Hematopoietic multipotent progenitor cell treated with erythropoietin and hydrocortisone succinate and interleukin-3 and kit ligand, for 8 days (in vitro differentiated cells): ENCODE results near the gene ASCC1.
"Not testable (repeated sequence)": the region's sequence is repeated elsewhere in the genome, so short reads cannot be mapped to it uniquely, and the experiment has no call there.

Experiments used
- DNase-seq: peaks from one replicate; pipeline ENCODE4 v3.0.0-alpha.2; 2015

The ASCC1 gene

GRCh38 chr10:72167118-72167517 lies 49.0 kb downstream of the ASCC1 start:
- DNase-seq = no peak

DNA sequence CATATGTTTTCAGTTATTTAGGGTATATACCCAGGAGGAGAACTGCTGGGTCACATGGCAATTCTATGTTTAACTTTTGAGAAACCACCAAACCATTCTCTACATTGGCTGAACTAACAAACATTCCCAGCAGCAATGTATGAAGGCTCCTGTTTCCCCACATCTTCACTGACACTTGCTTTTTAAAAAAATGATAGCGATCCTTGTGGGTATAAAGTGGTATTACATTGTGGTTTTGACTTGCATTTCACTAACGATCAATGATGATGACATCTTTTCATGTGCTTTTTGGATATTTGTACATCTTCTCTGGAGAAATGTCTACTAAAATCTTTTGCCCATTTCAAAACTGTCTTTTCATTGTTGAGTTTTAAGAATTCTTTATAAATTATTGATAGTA lies 51.5 kb downstream of the ASCC1 start:
- peak; percentile 50 for DNase-seq

GRCh38 chr10:72162978-72163377 lies 53.1 kb downstream of the ASCC1 start:
- peak; percentile 24 for DNase-seq

DNA sequence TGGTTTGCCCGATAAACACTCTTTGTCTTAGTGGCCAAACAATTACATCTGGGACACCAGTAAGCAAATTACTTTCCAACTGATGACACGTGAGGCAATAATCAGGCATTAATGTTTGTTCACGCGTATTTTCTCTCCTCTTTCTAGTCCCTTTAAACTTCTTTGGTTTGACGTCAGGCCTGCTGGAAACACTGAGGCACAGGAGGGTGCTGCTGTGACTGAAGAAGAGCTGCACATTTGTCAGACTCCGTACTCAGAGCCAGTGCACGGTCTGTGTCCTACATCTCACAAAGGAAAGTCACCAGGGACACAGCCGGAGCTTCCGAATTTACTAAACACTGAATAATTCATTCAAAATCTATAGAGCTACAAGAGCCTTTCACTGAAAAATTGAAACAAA lies 57.9 kb downstream of the ASCC1 start:
- no peak for DNase-seq

- no peak for DNase-seq
Observed at GRCh38 chr10:72156223-72156622, 59.9 kb downstream of the ASCC1 start.

DNA sequence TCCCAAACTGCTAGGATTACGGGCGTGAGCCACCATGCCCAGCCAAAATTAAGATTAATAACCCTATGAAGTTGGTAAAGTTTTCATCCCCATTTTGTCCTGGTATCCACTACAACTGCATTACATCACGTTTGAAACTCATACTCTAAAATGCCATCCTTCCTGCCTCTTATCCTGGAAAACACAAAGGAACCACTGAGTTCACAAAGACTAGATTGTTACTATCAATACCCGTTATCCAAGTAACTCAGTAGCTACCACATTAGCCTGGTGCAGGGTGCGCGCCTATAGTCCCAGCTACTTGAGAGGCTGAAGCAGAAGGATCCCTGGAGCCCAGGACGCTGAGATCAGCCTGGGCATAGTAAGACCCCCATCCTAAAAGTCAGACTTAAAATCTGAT lies 63.8 kb downstream of the ASCC1 start:
- DNase-seq = no peak

GRCh38 chr10:72150746-72151478 lies 65.2 kb downstream of the ASCC1 start:
- not testable (repeated sequence) for DNase-seq

- not testable (repeated sequence) for DNase-seq
Observed at GRCh38 chr10:72147324-72147584, 68.8 kb downstream of the ASCC1 start.

DNA sequence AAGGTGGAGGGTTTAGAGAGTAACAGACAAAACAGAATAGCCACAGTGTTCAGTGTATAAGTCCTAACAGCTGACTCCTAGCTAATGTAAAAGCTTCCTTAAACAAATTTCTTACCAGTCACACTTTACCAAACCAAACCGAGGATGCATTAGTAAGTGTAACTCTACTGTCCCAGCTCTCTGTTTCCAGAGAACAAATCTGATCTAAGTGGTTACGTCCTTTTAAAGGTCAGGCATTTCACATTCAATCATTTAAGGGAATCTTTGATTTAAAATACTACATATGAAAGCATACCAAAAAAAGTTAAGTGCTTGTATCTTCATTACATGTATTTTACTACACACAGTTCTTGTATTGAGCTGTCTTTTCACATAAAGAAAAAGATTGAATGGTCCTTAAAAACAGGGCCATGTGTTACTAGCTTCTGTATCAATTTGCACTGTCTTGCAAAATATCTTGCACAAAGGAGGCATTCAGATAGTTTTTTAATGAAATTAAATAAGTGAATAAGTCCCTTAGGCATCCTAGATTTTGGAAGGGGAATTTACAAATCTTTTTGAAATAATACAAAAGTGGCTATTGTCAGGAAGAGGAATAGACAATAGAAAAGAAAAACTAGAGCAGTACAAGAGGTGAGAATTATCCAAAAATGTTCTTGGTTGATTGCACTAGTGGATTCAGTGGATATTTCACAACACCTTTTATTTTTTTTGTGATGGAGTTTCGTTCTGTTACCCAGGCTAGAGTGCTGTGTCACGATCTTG lies 69.3 kb downstream of the ASCC1 start:
- no peak for DNase-seq

GRCh38 chr10:72146071-72146470 lies 70.0 kb downstream of the ASCC1 start:
- DNase-seq = no peak

DNA sequence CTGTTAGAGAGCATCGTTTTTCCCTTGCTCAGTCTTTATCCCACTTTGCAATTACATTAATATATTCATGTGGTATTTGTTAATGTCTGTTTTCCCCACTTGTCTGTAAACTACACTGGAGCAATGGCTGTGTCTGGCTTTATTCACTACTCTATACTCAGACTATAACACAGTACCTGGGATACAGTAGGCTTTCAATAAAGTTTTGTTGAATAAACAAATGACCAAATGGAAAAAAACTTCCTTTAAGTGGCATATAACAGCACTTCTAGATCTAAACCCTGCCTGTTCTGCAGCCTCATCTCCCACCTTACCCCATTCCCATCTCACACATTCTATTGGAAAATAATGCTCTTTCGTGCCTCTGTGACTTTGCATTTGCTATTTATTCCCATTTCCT lies 70.4 kb downstream of the ASCC1 start:
- DNase-seq = no peak

- DNase-seq = no peak
Observed at GRCh38 chr10:72140850-72141249, 75.2 kb downstream of the ASCC1 start.

DNA sequence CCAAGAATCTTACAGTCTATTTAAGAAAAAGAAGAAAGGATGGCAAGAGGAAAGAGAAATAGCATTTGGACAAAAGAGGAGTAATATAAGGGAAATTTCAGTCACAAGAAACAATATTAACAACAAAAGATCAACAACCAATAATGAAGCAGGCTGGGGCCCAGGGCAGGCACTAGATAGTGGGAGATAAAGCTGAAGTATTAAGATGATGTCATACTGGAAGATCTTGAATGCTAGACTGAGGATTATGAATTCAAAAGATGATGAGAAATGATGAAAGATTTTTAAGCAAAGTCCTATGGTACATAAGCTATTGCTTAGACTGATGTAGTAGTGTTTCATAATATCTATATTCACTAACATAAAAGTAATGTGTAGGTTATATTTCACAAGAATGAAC lies 75.9 kb downstream of the ASCC1 start:
- no peak for DNase-seq

DNA sequence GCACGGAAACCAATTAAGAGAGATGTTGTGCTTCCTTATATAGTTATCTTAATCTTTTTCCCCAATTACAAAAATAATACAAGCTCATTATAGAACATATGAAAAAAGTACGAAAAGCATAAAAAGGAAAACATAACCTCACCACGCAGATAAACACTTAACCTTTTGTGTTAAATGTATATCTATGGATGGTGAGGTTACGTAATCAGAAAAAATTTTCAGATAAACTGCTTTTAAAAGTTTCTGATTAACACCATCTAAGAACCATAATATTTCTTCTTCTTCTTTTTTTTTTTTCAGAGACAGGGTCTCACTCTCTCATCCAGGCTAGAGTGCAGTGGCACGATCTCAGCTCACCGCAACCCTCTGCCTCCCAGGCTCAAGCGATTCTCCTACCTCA lies 78.5 kb downstream of the ASCC1 start:
- no peak for DNase-seq

DNA sequence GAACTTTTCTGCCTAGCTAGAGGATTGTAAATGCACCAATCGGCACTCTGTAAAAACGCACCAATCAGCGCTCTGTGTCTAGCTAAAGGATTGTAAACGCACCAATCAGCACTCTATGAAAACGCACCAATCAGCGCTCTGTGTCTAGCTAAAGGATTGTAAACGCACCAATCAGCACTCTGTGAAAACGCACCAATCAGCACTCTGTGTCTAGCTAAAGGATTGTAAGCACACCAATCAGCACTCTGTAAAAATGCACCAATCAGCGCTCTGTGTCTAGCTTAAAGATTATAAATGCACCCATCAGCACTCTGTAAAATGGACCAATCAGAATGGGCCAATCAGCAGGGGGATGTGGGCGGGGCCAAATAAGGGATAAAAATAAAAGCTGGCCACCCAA lies 79.9 kb downstream of the ASCC1 start:
- DNase-seq = not testable (repeated sequence)

- DNase-seq = no peak
Observed at GRCh38 chr10:72134785-72135767, 81.0 kb downstream of the ASCC1 start.

GRCh38 chr10:72133517-72133916 lies 82.6 kb downstream of the ASCC1 start:
- DNase-seq = no peak

DNA sequence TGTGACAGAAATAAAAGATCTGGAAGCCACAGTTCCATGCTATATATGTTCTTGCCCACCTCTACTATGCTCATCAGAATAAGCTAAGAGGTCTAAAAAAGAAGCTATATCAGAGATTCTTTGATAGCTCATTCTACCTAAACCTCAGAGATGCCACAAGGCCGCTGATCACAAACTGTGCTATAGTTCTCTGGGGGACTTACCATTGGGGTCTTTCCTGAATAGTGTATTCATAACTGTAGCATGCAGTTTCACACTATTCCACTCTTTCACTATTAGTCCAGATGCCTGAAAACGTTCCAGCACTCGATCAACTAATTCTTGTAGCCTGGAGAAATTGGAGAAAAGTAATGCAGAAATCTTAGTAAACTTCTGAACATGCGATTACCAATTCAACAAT lies 83.2 kb downstream of the ASCC1 start:
- DNase-seq = no peak

DNA sequence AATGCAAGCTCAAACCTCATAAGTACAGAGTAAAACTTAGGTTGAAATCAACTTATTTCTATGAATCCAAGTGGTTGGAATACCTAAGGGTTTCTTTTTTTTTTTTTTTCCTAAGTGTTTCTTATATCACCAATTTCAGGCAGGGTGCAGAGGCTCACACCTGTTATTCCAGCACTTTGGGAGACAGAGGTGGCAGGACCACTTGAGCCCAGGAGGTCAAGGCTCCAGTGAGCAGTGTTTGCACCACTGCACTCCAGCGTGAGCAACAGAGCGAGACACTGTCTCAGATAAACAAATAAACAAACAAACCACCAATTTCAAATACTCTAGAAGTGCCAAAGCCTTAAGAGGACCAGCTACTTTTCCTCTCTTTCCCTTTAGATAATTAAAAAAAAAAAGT lies 88.5 kb downstream of the ASCC1 start:
- no peak for DNase-seq

DNA sequence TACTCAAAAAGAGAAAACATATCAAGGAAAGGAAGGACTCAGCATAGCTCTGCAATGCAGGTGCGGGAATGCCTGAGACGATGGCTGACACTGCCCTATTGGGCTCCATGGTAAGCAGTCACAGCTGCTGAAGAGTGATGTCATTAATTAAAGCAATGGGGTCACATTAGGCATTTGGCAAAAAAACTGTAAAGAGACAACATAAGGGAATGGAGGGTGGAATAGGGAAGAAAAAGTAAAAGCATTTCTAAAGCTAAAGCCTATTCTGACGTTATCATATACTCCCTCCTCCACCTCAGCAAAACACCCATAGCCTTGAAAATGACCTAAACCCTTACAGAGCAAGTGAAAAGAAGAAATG lies 89.2 kb downstream of the ASCC1 start:
- DNase-seq = no peak

DNA sequence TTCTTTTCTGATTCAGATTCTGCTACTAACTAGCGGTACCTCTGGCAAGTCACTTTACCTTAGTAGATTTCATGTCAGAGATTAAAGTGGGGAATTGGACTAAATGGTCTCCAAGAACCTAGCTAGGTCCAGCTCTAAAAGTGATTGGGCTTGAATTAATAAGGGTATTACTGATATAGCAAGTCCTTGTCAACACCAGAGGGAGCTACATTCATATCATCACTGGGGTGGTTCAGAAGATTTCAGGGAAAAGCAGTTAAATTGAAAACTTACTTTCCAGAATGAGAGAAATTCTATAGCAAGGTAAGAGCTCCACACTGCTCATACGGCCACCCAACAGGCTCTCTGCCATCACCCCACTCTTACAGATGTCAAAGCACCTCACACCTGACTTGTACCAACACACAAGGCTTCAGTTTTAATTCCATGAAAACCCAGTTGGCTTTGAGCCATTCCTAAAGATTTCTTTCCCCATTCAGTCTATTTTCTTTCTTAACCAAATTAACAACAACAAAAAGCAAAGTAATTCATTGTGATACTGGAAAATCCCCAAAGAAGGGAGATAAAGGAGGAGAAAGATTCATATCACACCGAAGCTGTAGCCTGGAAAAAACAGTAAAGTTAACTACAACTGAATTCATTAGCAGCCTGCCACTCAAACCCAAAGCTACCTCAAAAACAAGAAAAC lies 89.7 kb downstream of the ASCC1 start:
- peak; percentile 62 for DNase-seq

- no peak for DNase-seq
Observed at GRCh38 chr10:72124989-72125388, 91.1 kb downstream of the ASCC1 start.

GRCh38 chr10:72124381-72124780 lies 91.7 kb downstream of the ASCC1 start:
- no peak for DNase-seq
